Activated CD4-positive, alpha-beta memory T cell treated with anti-CD3 and anti-CD28 coated beads for 36 hours (primary cell): ENCODE data around the gene ID3. TPM values are rescaled to one million over a fixed set of nuclear protein-coding genes. Genes with fewer than 3 reads are reported as not detected.
"Not testable (repeated sequence)": the region's sequence is repeated elsewhere in the genome, so short reads cannot be mapped to it uniquely, and the experiment has no call there.

Source experiments
- CTCF ChIA-PET: fragments of 350-600 bp; sonication (Branson Sonifier 250); formaldehyde crosslinking; loops from one replicate; lab custom pipeline; 2021; ENCODE audit warnings: antibody characterized with exemption, inconsistent platforms; lab: Charles Lee
- POLR2A ChIA-PET: fragments of 350-600 bp; sonication (Branson Sonifier 250); formaldehyde crosslinking; loops from one replicate; lab custom pipeline; 2021; ENCODE audit warnings: antibody characterized with exemption; lab: Charles Lee
- DNase-seq: peaks from one replicate; pipeline ENCODE4 v3.0.0-alpha.2; 2020
- H3K27ac Mint-ChIP-seq: one replicate; pipeline ENCODE4 v1.8.0; 2021; ENCODE audit warnings: mixed read lengths
- H3K27me3 Mint-ChIP-seq: one replicate; pipeline ENCODE4 v1.8.0; 2021; ENCODE audit warnings: mixed read lengths
- H3K36me3 Mint-ChIP-seq: one replicate; pipeline ENCODE4 v1.8.0; 2021; ENCODE audit warnings: mixed read lengths
- H3K4me1 Mint-ChIP-seq: one replicate; pipeline ENCODE4 v1.8.0; 2021; ENCODE audit warnings: low read depth, mixed read lengths
- H3K4me3 Mint-ChIP-seq: one replicate; pipeline ENCODE4 v1.8.0; 2021; ENCODE audit warnings: mild to moderate bottlenecking, mixed read lengths
- H3K9me3 Mint-ChIP-seq: one replicate; pipeline ENCODE4 v1.8.0; 2021; ENCODE audit warnings: mixed read lengths
- intact Hi-C: fragments of 100-400 bp; cut with micrococcal nuclease; formaldehyde crosslinking; loops from one replicate; pipeline ENCODE4 v1.15.1; 2023
- total RNA-seq, 2 experiments: library from RNA; stranded (reverse); gene quantifications; one replicate each; pipeline ENCODE4 v1.2.3, GENCODE V29; 2021

The ID3 gene
- total RNA-seq, 2 experiments from 2014 or later, result 35.9 to 36.2 TPM

DNA sequence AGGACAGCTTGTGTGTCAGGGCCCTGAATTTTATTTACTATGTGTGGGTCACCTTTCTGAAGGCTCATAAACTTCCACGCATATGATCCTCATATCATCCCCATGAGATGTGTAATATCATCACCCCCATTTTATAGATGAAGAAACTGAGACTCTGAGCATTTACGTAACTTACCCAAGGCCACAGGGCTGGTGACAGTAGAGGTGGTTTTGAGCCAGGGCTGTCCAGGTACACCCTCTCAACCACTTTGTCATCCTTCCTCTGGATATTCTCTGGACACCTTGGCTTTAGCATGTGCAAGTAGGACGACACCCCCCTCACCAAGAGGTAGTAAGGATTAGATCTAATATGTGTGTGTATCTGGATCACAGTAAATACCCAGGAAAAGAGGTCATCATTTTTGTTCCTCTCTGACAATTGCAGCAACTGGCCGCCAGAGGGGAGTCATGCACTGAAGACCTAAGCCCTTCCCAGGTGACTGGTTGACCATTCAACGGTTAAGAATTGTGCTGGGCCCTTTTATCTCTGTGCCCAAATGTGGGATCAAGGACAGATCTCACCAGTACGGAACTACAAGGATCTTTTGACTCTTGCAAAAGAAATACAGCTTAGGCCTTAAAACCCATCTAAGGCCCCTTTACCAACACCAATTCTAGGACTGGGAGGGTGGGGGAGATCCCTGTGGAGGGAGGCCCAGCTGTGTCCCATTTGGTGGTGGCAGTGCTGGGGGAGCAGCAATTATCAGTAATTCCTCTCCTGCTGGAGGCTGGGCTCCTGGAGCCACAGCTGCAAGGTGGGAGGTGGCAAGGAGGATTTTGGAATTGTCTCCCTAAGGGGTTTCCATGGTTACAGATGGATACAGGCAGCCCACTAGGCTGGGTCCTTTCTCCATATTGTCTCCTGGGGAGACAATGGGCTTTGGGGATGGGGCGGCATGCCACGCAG is 14.6 kb downstream of the ID3 start:
- H3K27ac Mint-ChIP-seq, result no peak overlapping the region

DNA sequence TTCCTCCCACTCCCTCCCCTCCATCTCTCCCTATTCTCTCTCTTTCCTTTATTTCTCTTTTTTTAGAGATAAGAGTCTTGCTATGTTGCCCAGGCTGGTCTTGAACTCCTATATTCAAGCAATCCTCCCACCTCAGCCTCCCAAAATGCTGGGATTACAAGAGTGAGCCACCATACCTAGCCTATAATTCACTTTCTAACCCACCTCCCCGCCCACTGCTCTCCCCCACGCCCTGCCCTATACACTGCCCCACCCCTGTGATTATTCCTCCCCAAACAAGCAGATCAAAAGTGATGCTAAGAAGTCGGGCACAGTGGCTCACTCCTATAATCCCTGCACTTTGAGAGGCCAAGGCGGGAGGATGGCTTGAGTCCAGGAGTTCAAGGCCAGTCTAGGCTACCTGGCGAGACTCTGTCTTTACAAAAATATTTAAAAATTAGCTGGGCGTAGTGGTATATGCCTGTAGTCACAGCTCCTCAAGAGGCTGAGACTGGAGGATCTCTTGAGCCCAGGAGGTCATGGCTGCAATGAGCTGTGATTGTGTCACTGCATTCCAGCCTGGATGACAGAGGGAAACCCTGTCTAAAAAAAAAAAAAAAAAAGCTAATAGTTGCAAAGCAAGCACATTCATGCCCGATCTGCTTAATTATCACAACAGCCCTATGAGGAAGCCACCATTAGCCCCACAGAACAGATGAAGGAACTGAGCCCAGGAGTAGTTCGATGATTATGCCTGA is 15.4 kb downstream of the ID3 start:
- H3K4me1 Mint-ChIP-seq, result peaks cover 8% of the 10 kb centered on the region
- H3K4me3 Mint-ChIP-seq, result no peak overlapping the region
- ChIA-PET POLR2A (interaction anchor here (0.6 to 1.0 kb wide), 2 partner anchors 16 to 45 kb away, joined by 3 read pairs; partner anchors contain the start of gene ID3), CTCF (interaction anchor here (0.6 to 23.7 kb wide), 16 partner anchors 10 to 381 kb away, joined by 3 to 913 read pairs (median 4); no protein-coding TSS in a partner anchor)
- no peaks in the 10 kb centered on the region for H3K27me3 Mint-ChIP-seq
- no peak for DNase-seq
- H3K27ac Mint-ChIP-seq, result no peak overlapping the region
- H3K36me3 Mint-ChIP-seq, result no peaks in the 10 kb centered on the region
- intact Hi-C loops, result loop anchor here (1.0 kb wide), 1 partner anchor 93 kb away; no protein-coding TSS in a partner anchor
- H3K9me3 Mint-ChIP-seq, result no peaks in the 10 kb centered on the region

More for the DNA sequence above, 14.6 kb downstream of the ID3 start:
- Mint-ChIP-seq H3K9me3 (no peaks in the 10 kb centered on the region), H3K4me1 (peaks cover 5% of the 10 kb centered on the region), H3K4me3 (no peak overlapping the region), H3K36me3 (no peaks in the 10 kb centered on the region), H3K27me3 (no peaks in the 10 kb centered on the region)
- peak; percentile 84 for DNase-seq
- CTCF ChIA-PET, result interaction anchor here (0.7 to 23.7 kb wide), 27 partner anchors 10 to 210 kb away, joined by 3 to 913 read pairs (median 4); partner anchors contain the start of gene ID3
- intact Hi-C loops, result loop anchor here (1.0 kb wide), 1 partner anchor 93 kb away; no protein-coding TSS in a partner anchor
- POLR2A ChIA-PET, result interaction anchor here (0.6 to 2.0 kb wide), 3 partner anchors 15 to 93 kb away, joined by 3 to 9 read pairs (median 3); partner anchors contain the start of gene ID3

DNA sequence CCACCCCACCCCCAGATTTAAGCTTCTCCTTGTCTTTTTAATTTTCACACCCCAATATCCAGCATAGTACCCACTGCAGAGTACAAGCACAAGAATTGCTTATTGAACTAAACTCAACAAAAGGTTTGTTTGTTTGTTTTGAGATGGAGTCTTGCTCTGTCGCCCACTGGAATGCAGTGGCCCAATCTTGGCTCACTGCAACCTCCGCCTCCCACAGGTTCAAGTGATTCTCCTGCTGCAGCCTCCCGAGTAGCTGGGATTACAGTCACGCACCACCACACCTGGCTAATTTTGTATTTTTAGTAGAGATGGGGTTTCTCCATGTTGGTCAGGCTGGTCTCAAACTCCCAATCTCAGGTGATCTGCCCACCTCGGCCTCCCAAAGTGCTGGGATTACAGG is 16.4 kb downstream of the ID3 start:
- intact Hi-C loops, DNase-seq, H3K27ac Mint-ChIP-seq, H3K36me3 Mint-ChIP-seq, POLR2A ChIA-PET, H3K9me3 Mint-ChIP-seq, H3K27me3 Mint-ChIP-seq, H3K4me1 Mint-ChIP-seq, H3K4me3 Mint-ChIP-seq: not testable (repeated sequence)
- CTCF ChIA-PET, result interaction anchor here (0.9 to 23.7 kb wide), 6 partner anchors 8 to 115 kb away, joined by 3 to 913 read pairs (median 18); no protein-coding TSS in a partner anchor

DNA sequence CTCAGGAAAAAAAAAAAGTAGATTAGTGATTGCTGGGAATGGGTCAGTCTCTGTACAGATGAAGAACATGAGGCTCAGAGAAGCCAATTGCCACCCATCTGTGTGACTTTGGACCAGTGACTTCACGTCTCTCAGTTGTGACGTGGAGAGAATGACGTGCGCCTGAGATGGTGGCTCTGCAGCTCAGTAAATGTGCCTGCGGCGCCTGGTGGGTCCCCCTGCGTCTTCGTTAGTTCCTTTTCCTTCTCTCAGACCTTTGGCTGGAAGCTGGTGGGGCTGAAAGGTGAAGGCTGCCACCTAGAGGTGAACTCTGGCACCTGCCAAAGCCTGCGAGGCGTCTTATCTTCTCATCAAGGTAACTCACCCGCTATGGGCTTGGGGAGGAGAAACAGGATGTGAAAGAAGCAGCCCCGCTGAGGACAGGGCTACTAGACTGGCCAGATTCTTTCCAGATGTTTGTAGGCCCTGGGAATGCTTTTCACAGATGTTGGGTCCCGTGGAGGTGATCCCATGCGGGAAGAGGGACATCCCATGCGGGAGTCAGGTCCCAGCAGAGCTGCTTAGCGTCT is 19.5 kb downstream of the ID3 start:
- Mint-ChIP-seq H3K4me3 (peak overlapping the region; percentile 55), H3K9me3 (no peaks in the 10 kb centered on the region), H3K27me3 (no peaks in the 10 kb centered on the region), H3K36me3 (no peaks in the 10 kb centered on the region), H3K4me1 (peaks cover 17% of the 10 kb centered on the region), H3K27ac (peak overlapping the region; percentile 62)
- DNase-seq, result peak; percentile 96
- ChIA-PET CTCF (interaction anchor here (0.6 to 23.7 kb wide), 31 partner anchors 8 to 441 kb away, joined by 3 to 913 read pairs (median 5); partner anchors contain the start of genes ASAP3 and ID3), POLR2A (interaction anchor here (0.7 to 0.9 kb wide), 2 partner anchors 43 to 217 kb away, joined by 3 read pairs; no protein-coding TSS in a partner anchor)
- intact Hi-C loops, result loop anchor here (1.0 to 10.0 kb wide), 3 partner anchors 8 to 435 kb away; partner anchors contain the start of gene E2F2

DNA sequence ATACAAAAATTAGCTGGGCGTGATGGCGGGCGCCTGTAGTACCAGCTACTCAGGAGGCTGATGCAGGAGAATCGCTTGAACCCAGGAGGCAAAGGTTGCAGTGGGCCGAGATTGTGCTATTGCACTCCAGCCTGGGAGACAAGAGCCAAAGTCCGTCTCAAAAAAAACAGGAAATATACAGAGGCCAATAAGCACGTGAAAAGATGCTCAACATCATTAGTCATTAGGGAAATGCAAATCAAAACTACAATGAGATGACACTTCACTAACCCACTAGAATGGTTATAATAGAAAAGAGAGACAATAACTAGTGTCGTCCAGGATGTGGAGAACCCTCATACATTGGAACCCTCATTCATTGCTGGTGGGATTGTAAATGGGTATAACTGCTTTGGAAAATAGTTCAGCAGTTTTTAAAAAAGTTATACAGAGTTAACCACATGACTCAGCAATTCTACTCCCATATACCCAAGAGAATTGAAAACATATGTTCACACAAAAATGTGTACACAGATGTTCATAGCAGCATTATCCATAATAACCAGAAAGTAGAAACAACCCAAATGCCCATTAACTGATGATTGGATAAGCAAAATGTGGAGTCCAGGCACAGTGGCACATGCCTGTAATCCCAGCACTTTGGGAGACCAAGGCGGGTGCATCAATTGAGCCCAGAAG is 21.9 kb downstream of the ID3 start:
- POLR2A ChIA-PET, result interaction anchor here (0.7 kb wide), 1 partner anchor 98 kb away, joined by 3 read pairs; no protein-coding TSS in a partner anchor
- Mint-ChIP-seq H3K36me3 (no peaks in the 10 kb centered on the region), H3K27me3 (no peaks in the 10 kb centered on the region), H3K4me3 (peak overlapping the region; percentile 6), H3K9me3 (no peaks in the 10 kb centered on the region), H3K4me1 (peaks cover 34% of the 10 kb centered on the region), H3K27ac (no peak overlapping the region)
- DNase-seq, result no peak
- CTCF ChIA-PET, result interaction anchor here (3.1 to 5.1 kb wide), 3 partner anchors 39 to 99 kb away, joined by 23 to 274 read pairs (median 27); no protein-coding TSS in a partner anchor
- intact Hi-C loops, result loop anchor here (10.0 kb wide), 1 partner anchor 433 kb away; no protein-coding TSS in a partner anchor

DNA sequence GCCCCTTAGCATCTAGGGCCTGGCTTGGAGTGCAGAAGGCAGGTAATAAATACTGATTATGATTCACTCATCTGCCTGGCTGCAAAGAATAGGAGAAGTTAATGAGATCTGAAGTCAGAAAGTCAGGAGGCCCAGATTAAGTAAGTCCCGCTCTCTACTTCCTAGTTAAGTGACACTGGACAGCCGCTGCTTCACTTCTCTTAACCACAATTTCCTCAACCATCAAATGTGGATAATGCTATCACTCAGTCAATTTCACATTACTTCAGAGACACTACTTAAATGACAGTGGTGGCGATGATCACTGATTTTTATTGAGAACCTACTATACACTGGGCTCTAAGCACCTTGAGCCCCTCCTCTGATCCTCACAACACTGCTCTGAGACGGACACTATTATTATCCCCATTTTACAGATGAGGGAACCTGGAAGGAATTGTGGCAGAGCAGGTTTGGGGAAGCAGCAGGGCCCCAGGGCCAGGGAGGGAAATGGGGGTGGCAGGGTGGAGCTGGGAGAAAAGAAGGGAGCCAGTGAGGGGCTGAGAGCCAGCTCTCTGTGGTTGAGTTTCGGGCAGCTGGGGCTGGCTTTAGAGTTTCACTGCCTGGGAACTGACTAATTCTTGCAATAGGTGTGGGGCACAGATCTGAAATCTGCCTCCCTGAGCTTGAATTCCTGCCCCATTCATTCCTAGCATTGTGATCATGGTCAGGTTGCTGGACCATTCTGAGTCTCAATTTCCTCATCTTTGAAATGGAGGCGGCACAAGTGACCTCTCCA is 25.9 kb downstream of the ID3 start:
- H3K36me3 Mint-ChIP-seq, result peaks cover 5% of the 10 kb centered on the region
- peak overlapping the region; percentile 24 for H3K27ac Mint-ChIP-seq
- ChIA-PET CTCF (interaction anchor here (0.6 to 11.2 kb wide), 6 partner anchors 9 to 103 kb away, joined by 3 to 170 read pairs (median 4); no protein-coding TSS in a partner anchor), POLR2A (interaction anchor here (0.6 to 1.1 kb wide), 2 partner anchors 9 to 47 kb away, joined by 3 to 4 read pairs; no protein-coding TSS in a partner anchor)
- H3K4me3 Mint-ChIP-seq, result no peak overlapping the region
- no peaks in the 10 kb centered on the region for H3K9me3 Mint-ChIP-seq
- DNase-seq, result peak; percentile 46
- no peaks in the 10 kb centered on the region for H3K27me3 Mint-ChIP-seq
- H3K4me1 Mint-ChIP-seq, result peaks cover 55% of the 10 kb centered on the region
- intact Hi-C loops, result loop anchor here (1.0 to 10.0 kb wide), 5 partner anchors 11 to 429 kb away; partner anchors contain the start of gene TCEA3

DNA sequence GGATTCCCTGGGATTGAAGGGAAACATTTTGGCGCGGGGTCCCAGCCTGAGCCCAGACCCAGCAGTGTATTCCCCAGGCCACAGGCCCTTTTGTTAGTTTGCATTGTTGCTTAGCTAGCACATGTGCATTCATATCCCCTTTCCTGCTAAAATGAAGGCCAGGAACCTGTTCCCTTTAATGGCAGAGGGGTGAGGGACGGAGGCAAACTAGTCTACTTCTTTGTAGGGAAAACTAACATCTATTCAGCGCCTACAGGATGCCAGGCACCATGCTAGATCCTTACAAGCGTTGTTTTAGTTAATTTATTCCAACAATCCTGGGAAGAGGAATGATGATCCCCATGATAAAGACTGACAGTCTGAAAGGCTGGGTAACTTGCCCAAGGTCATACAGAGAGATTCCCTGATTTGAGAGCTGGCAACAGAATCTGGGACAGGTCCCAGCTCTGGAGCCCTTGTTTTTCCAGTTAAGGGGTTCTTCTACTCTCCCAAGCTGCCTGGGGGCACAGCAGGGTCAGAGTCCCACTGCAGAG is 27.7 kb downstream of the ID3 start:
- Mint-ChIP-seq H3K4me1 (peaks cover 68% of the 10 kb centered on the region), H3K9me3 (no peaks in the 10 kb centered on the region), H3K36me3 (peaks cover 5% of the 10 kb centered on the region), H3K27ac (peak overlapping the region; percentile 91), H3K4me3 (peak overlapping the region; percentile 88), H3K27me3 (no peaks in the 10 kb centered on the region)
- no peak for DNase-seq
- intact Hi-C loops, result loop anchor here (1.0 to 10.0 kb wide), 7 partner anchors 8 to 427 kb away; partner anchors contain the start of genes ASAP3, HNRNPR and TCEA3
- ChIA-PET CTCF (interaction anchor here (0.9 to 11.2 kb wide), 7 partner anchors 9 to 105 kb away, joined by 3 to 170 read pairs (median 6); no protein-coding TSS in a partner anchor), POLR2A (interaction anchor here (1.5 to 1.6 kb wide), 2 partner anchors 27 to 35 kb away, joined by 5 to 6 read pairs; partner anchors contain the start of gene ID3)

DNA sequence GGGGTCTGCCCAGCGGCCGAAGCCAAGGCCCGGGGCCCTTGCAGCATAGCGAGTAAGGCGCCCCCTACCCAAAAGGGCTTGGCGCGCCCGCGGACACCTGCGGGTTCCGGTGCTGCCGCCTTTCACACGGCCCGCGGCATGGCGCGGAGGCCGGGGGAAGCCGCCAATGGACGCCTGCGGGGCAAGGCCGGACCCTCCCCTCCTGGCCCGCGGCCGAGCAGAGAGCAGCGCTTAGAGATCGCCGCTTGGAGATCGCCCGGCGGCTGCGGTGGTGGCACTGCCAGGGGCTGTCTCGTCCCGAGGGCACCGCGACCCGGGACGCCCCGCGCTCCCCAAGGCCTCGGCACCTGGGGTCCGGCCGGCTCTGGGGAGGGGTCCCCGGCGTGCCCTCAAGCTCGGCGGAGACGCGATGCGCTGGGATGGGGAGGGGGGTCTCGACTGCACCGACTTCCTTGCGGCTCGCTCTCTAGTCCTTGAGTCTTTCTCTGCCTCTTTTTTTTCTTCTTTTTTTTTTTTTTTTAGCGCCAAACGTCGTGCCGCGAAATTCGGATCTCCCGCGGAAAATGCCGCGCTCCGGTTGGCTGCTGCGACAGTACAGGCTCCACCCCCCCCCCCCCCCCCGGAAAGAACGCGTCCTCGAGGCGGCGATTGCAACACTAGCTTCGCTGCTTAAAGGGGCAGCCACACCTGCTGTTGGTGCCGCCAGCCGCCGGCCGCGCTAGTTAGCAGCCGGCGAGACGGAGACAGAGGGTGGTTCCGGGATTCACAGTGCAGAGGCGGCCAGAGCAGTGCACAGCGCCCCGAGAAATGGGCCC is 28.3 kb downstream of the ID3 start, which contains the start of gene E2F2:
TSS of gene E2F2 (minus strand) at position 487 of the 815 bp plus-strand sequence. CDS start at position 47, 440 bp downstream.
- CTCF ChIA-PET, result interaction anchor here (1.2 to 11.2 kb wide), 6 partner anchors 11 to 106 kb away, joined by 3 to 170 read pairs (median 6); no protein-coding TSS in a partner anchor
- POLR2A ChIA-PET, result interaction anchor here (0.6 to 1.6 kb wide), 3 partner anchors 11 to 88 kb away, joined by 3 to 5 read pairs (median 3); no protein-coding TSS in a partner anchor
- H3K4me3 Mint-ChIP-seq, result peak within 1 kb of the TSS; percentile 88
- no peaks in the 10 kb centered on the region for H3K27me3 Mint-ChIP-seq
- peaks cover 8% of the 10 kb centered on the region for H3K36me3 Mint-ChIP-seq
- H3K4me1 Mint-ChIP-seq, result peaks cover 75% of the 10 kb centered on the region
- peak; percentile 89 for DNase-seq
- peak within 1 kb of the TSS; percentile 91 for H3K27ac Mint-ChIP-seq
- H3K9me3 Mint-ChIP-seq, result no peaks in the 10 kb centered on the region
- intact Hi-C loops, result loop anchor here (1.0 to 10.0 kb wide), 6 partner anchors 8 to 426 kb away; partner anchors contain the start of genes ASAP3, HNRNPR and TCEA3
